Activated T-helper 17 cell treated with anti-CD3 and anti-CD28 coated beads, Interleukin-2, amount 50 U/mL, for 72 hours (primary cell): ENCODE data around the gene PKP4. TPM values are rescaled to one million over a fixed set of nuclear protein-coding genes. Genes with fewer than 3 reads are reported as not detected.
"Not testable (repeated sequence)": the region's sequence is repeated elsewhere in the genome, so short reads cannot be mapped to it uniquely, and the experiment has no call there.

ENCODE experiments used
- ATAC-seq: fragments of 150-1000 bp; cut with Tn5 transposase; replicated peaks from 2 replicates; pipeline ENCODE4 v1.10.0; 2021; ENCODE audit warnings: mild to moderate bottlenecking, moderate library complexity
- H3K27ac Mint-ChIP-seq: one replicate; pipeline ENCODE4 v1.8.0; 2022; ENCODE audit warnings: mixed read lengths
- H3K27me3 Mint-ChIP-seq: one replicate; pipeline ENCODE4 v1.8.0; 2022; ENCODE audit warnings: mixed read lengths
- H3K36me3 Mint-ChIP-seq: one replicate; pipeline ENCODE4 v1.8.0; 2022; ENCODE audit warnings: low read depth, mild to moderate bottlenecking, mixed read lengths
- H3K4me1 Mint-ChIP-seq: one replicate; pipeline ENCODE4 v1.8.0; 2022; ENCODE audit warnings: mixed read lengths
- H3K4me3 Mint-ChIP-seq: one replicate; pipeline ENCODE4 v1.8.0; 2022; ENCODE audit warnings: mild to moderate bottlenecking, mixed read lengths
- H3K9me3 Mint-ChIP-seq: one replicate; pipeline ENCODE4 v1.8.0; 2022; ENCODE audit warnings: mixed read lengths
- total RNA-seq, 2 donors: library from RNA; stranded (reverse); gene quantifications; one replicate each; pipeline ENCODE4 v1.2.3, GENCODE V29; 2022

The PKP4 gene
- 10 to 100 TPM; 24.0 to 35.0 TPM for total RNA-seq

GRCh38 chr2:158456309-158457066, at the start of gene PKP4, which contains the start of gene CCDC148:
Gene PKP4, plus strand, starts transcription at chr2:158456952. Its CDS starts 76,233 bp downstream, at chr2:158533185.
Gene CCDC148, minus strand, starts transcription at chr2:158456753. Its CDS starts 314 bp downstream, at chr2:158456439.
- Mint-ChIP-seq H3K36me3 (no peaks in the 10 kb centered on the region), H3K4me3 (peak within 1 kb of the TSS; percentile 94), H3K4me1 (peaks cover 17% of the 10 kb centered on the region), H3K27me3 (peaks cover 3% of the 10 kb centered on the region), H3K27ac (peak within 1 kb of the TSS; percentile 81), H3K9me3 (no peaks in the 10 kb centered on the region)
- ATAC-seq: peak; percentile 96

- Mint-ChIP-seq H3K4me3 (no peak overlapping the region), H3K9me3 (peaks cover 16% of the 10 kb centered on the region), H3K36me3 (no peaks in the 10 kb centered on the region), H3K4me1 (no peaks in the 10 kb centered on the region), H3K27ac (no peak overlapping the region), H3K27me3 (peaks cover 15% of the 10 kb centered on the region)
- ATAC-seq: no peak
These were observed 49.7 kb upstream of the PKP4 start for GRCh38 chr2:158407031-158407430.

GRCh38 chr2:158410132-158410531, 46.6 kb upstream of the PKP4 start:
- no peak overlapping the region for H3K4me3 Mint-ChIP-seq
- H3K4me1 Mint-ChIP-seq: no peaks in the 10 kb centered on the region
- peaks cover 16% of the 10 kb centered on the region for H3K27me3 Mint-ChIP-seq
- H3K36me3 Mint-ChIP-seq: no peaks in the 10 kb centered on the region
- H3K9me3 Mint-ChIP-seq: peaks cover 17% of the 10 kb centered on the region
- ATAC-seq: no peak
- no peak overlapping the region for H3K27ac Mint-ChIP-seq

- no peak overlapping the region for H3K27ac Mint-ChIP-seq
- ATAC-seq: no peak
- H3K4me3 Mint-ChIP-seq: no peak overlapping the region
- H3K4me1 Mint-ChIP-seq: no peaks in the 10 kb centered on the region
- no peaks in the 10 kb centered on the region for H3K36me3 Mint-ChIP-seq
- H3K9me3 Mint-ChIP-seq: peaks cover 17% of the 10 kb centered on the region
- H3K27me3 Mint-ChIP-seq: peaks cover 23% of the 10 kb centered on the region
These were observed 45.0 kb upstream of the PKP4 start for GRCh38 chr2:158411748-158412147.

GRCh38 chr2:158412206-158412605, 44.5 kb upstream of the PKP4 start:
- ATAC-seq: no peak
- no peaks in the 10 kb centered on the region for H3K36me3 Mint-ChIP-seq
- peaks cover 17% of the 10 kb centered on the region for H3K9me3 Mint-ChIP-seq
- H3K4me1 Mint-ChIP-seq: no peaks in the 10 kb centered on the region
- H3K27ac Mint-ChIP-seq: no peak overlapping the region
- H3K27me3 Mint-ChIP-seq: peaks cover 19% of the 10 kb centered on the region
- H3K4me3 Mint-ChIP-seq: no peak overlapping the region

- no peak for ATAC-seq
- H3K27me3 Mint-ChIP-seq: peaks cover 21% of the 10 kb centered on the region
- H3K27ac Mint-ChIP-seq: no peak overlapping the region
- no peak overlapping the region for H3K4me3 Mint-ChIP-seq
- H3K36me3 Mint-ChIP-seq: no peaks in the 10 kb centered on the region
- H3K4me1 Mint-ChIP-seq: no peaks in the 10 kb centered on the region
- H3K9me3 Mint-ChIP-seq: peaks cover 17% of the 10 kb centered on the region
These were observed 43.2 kb upstream of the PKP4 start for GRCh38 chr2:158413581-158413980.

GRCh38 chr2:158414538-158414937, 42.2 kb upstream of the PKP4 start:
- Mint-ChIP-seq H3K27me3 (peaks cover 23% of the 10 kb centered on the region), H3K36me3 (no peaks in the 10 kb centered on the region), H3K4me3 (no peak overlapping the region)

GRCh38 chr2:158432117-158432516, 24.6 kb upstream of the PKP4 start:
- Mint-ChIP-seq H3K4me1 (no peaks in the 10 kb centered on the region), H3K36me3 (no peaks in the 10 kb centered on the region), H3K9me3 (peaks cover 9% of the 10 kb centered on the region), H3K27ac (no peak overlapping the region), H3K27me3 (peaks cover 8% of the 10 kb centered on the region), H3K4me3 (no peak overlapping the region)
- ATAC-seq: no peak

More at GRCh38 chr2:158414538-158414937, 42.2 kb upstream of the PKP4 start:
- no peak for ATAC-seq
- H3K4me1 Mint-ChIP-seq: no peaks in the 10 kb centered on the region
- H3K9me3 Mint-ChIP-seq: peaks cover 17% of the 10 kb centered on the region
- H3K27ac Mint-ChIP-seq: no peak overlapping the region

GRCh38 chr2:158433716-158434115, 23.0 kb upstream of the PKP4 start:
- H3K27ac Mint-ChIP-seq, H3K36me3 Mint-ChIP-seq, H3K27me3 Mint-ChIP-seq, ATAC-seq, H3K9me3 Mint-ChIP-seq, H3K4me3 Mint-ChIP-seq, H3K4me1 Mint-ChIP-seq: not testable (repeated sequence)

GRCh38 chr2:158439062-158439461, 17.7 kb upstream of the PKP4 start:
- not testable (repeated sequence) for H3K27me3 Mint-ChIP-seq, H3K4me1 Mint-ChIP-seq, H3K27ac Mint-ChIP-seq, H3K4me3 Mint-ChIP-seq, H3K36me3 Mint-ChIP-seq, H3K9me3 Mint-ChIP-seq, ATAC-seq

GRCh38 chr2:158443606-158444005, 13.1 kb upstream of the PKP4 start:
- no peak for ATAC-seq
- Mint-ChIP-seq H3K4me1 (no peaks in the 10 kb centered on the region), H3K27ac (no peak overlapping the region), H3K4me3 (no peak overlapping the region), H3K27me3 (no peaks in the 10 kb centered on the region), H3K9me3 (no peaks in the 10 kb centered on the region), H3K36me3 (no peaks in the 10 kb centered on the region)

- ATAC-seq: peak; percentile 34
- Mint-ChIP-seq H3K27me3 (peaks cover 3% of the 10 kb centered on the region), H3K36me3 (no peaks in the 10 kb centered on the region), H3K4me3 (peak overlapping the region; percentile 94), H3K4me1 (peaks cover 22% of the 10 kb centered on the region), H3K9me3 (no peaks in the 10 kb centered on the region), H3K27ac (peak overlapping the region; percentile 80)
These were observed 507 bp downstream of the PKP4 start for GRCh38 chr2:158457092-158457825.

- Mint-ChIP-seq H3K27ac (peak overlapping the region; percentile 85), H3K9me3 (no peaks in the 10 kb centered on the region), H3K27me3 (peaks cover 3% of the 10 kb centered on the region), H3K4me3 (peak overlapping the region; percentile 94), H3K36me3 (no peaks in the 10 kb centered on the region), H3K4me1 (peaks cover 22% of the 10 kb centered on the region)
- peak; percentile 45 for ATAC-seq
These were observed 1.3 kb downstream of the PKP4 start for GRCh38 chr2:158457826-158458616.

GRCh38 chr2:158458617-158458920, 1.8 kb downstream of the PKP4 start:
- peak overlapping the region; percentile 85 for H3K27ac Mint-ChIP-seq
- peak overlapping the region; percentile 94 for H3K4me3 Mint-ChIP-seq
- peaks cover 22% of the 10 kb centered on the region for H3K4me1 Mint-ChIP-seq
- ATAC-seq: no peak
- H3K9me3 Mint-ChIP-seq: no peaks in the 10 kb centered on the region
- no peaks in the 10 kb centered on the region for H3K36me3 Mint-ChIP-seq
- H3K27me3 Mint-ChIP-seq: peaks cover 3% of the 10 kb centered on the region
